CD4-positive, alpha-beta T cell treated with Interleukin-15 for 4 hours (primary cell): ENCODE data around the gene KLHL36.

ENCODE experiments used
- DNase-seq: peaks from one replicate; pipeline ENCODE4 v3.0.0-alpha.2; 2020; ENCODE audit warnings: low spot score

KLHL36 gene

DNA sequence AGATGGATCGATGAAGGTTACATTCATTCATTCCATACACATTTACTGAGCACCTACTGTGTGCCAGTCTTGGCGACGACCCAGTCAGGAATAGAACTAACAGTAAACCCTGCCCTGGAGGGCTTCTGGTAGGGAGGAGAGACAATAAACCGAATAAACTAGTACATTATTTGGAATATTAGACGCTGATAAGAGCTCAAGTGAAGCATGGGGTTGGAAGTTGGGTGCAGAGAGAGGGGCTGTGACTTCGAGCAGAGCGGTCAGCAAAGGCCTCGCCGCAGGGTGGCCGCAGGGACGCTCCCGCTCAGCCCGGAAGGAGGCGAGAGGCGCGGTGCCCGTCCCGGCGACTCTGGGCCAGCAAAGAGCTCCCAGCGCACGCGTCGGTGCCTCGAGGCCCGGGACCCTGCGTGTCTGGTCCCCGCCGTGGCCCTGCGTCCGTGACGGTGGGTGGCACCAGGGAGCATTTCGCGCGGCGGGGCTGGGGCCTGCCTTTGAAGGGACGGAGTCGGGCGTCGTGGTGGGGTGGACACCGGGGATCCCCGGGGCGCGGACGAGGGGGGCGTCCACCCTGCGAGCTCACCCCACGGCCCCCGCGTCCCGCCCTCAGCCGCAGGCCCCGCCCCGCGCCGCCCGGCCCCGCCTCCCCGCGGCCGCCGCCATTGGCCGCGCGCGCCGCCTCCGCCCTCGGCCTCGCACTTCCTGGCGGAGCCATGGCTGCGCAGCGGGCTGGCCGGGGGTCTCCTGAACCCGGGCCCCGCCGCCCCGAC, at the start of gene KLHL36:
Gene KLHL36, plus strand, starts transcription at position 684 of the 767 bp plus-strand sequence. CDS start 2,357 bp downstream, outside the sequence.
- DNase-seq, result peak; percentile 64

DNA sequence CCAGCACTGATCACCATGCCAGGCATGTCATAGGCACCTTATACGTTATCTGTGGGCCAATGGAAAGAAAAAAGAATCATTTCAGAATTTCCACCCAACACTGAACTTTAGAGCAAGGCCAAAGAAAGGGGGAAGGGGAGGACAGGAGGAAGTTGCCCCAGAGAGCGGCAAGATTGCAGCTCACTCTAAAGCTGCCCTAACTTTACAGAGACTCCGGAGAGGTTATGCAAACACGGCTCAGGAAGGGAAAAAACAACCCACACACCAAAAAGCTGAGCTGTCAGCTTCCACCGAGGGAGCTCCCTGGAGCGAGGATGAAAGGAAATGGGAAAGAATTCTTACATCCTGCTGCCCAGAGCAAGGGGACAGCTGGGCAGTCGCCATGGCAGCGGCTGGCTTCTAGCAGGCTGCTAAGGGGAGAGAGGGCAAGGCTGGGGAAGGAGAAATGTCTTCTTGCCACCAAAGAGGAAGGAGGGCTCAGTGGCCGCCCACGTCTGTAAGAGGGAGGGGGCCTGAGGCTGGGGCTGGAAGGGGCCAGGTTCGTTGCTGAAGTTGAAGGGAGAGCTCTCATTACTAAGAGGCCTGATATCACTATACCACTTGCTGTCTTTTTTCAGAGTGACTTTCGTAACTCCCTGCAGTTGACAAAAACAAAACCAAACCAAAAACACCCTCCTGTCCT, 48.6 kb upstream of the KLHL36 start:
- peak; percentile 47 for DNase-seq

DNA sequence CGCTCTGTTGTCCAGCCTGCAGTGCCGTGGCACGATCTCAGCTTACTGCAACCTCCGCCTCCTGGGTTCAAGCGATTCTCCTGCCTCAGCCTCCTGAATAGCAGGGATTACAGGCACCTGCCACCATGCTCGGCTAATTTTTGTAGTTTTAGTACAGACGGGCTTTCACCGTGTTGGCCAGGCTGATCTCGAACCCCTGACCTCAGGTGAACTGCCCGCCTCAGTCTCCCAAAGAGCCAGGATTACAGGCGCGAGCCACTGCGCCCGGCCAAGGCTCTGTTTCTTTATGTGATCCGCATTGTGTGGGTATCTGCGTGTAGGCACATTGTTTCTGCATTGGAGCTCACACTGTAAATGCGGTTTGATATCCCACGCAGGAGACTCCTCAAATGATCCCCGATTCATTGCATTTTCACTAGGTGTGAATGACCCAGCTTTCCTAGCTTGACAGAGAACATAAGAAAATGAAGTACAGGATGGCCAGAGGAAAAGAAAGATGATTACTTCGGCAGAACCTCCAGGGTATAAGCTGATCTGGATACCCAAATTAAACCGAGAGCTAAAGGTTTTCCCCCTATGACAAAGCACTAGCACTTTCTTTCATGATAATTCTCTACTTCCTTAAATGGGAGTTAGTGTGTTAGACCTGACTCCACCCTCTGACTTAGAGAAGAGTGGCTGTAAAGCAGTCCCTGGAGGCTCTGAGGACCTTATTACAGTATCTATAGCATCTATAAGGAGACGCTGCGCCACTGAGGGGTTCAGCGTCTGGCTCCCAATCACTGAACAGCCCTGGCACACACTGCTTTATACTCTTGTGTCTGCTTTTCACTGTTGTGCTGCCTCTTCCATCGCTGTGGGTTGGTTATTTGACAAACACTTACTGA, 47.7 kb upstream of the KLHL36 start:
- DNase-seq, result peak; percentile 69

DNA sequence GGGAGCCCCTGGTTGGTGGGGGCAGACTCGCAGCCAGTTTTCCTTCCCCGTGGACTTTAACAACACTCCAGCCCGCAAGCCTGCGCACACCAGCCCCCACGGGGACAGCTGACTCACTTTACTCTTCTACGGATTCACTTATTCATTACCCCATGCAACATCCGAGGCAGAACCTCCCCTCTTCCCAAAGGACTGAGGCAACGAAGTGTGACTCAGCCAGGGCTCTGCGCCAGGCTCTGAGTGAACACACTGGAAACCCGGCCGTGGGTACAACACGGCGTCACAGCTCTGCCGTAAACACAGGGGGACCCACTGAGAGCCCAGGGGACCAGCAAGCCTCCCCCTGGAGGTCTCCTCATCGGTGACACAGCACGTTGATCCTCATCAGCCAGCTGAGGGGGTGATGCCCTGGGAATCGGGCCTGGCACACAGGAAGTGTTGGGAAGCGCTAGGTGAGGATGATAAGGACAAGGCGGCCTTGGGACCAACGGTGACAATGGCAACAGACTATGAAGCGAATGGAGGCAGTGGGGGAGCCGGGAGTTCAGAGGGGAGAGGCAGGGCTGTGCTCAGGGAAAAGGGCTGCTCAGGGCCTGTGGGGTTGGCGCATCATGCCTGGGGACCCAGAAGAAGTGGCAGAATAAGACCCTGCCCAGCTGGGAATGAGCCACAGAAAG, 45.0 kb upstream of the KLHL36 start:
- DNase-seq, result peak; percentile 51

DNA sequence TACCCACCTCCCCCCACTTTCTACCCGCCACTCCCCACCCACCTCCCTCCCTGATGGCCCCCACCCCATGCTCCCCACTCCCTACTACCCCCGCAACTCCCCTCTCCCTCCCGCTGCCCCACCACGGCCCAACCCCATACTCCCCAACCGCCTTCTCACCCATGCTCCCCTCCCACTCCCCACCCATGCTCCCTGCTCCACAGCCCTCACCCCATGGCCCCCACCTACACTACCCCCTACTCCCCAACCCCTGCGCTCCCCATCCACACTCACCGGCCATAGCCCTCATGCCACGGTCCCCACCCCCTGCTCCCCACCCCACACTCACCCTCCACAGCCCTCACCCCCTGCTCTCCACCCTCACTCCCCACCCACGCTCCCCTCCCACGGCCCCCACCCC, 44.4 kb upstream of the KLHL36 start:
- DNase-seq, result no peak

DNA sequence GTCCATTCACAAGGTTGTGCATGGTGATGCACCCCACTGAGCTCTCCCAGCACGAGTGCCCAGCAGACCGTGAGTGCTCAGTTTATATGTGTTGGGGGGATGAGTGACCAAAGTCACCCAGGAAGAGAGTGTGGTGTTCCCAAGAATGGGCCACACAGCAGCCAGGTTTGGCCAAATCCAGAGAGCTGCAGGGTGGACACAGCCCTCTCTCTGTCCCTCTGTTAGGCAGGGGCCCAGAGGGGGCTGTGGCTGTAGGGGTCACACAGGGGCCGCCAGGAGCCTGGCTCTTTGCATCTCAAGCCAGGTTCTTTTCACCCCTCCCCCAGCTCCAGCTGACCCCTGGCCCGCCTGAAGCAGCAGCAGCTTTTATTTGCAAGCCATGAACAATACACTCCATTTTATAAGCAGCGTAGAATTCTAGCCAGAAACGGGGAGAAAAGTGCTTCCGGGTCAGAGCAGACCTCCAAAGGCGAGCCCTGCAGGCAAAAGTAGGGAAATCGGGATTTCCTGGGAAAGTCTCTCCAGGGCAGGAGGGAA, 43.8 kb upstream of the KLHL36 start:
- no peak for DNase-seq

DNA sequence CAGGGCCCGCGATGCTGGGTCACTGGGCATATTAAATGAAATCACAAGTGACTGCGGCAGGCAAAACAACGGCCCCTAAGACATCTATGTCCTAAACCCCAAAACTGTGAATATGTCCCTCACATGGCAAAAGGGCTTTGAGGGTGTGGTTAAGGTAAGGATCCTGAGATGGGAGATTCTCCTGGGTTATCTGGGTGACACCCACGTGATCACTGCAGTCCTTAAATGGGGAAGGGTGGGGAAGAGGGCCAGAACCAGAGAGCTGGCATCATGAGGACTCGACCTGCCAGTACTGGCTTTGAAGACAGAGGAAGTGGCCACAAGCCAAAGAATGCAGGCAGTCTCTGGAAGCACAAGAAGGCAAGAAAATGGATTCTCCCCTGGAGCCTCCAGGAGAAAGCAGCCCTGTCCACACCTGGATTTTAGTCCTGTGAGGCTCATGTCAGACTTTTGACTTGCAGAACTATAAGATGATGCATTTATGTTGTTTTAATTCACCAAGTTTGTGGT, 42.9 kb upstream of the KLHL36 start:
- no peak for DNase-seq

DNA sequence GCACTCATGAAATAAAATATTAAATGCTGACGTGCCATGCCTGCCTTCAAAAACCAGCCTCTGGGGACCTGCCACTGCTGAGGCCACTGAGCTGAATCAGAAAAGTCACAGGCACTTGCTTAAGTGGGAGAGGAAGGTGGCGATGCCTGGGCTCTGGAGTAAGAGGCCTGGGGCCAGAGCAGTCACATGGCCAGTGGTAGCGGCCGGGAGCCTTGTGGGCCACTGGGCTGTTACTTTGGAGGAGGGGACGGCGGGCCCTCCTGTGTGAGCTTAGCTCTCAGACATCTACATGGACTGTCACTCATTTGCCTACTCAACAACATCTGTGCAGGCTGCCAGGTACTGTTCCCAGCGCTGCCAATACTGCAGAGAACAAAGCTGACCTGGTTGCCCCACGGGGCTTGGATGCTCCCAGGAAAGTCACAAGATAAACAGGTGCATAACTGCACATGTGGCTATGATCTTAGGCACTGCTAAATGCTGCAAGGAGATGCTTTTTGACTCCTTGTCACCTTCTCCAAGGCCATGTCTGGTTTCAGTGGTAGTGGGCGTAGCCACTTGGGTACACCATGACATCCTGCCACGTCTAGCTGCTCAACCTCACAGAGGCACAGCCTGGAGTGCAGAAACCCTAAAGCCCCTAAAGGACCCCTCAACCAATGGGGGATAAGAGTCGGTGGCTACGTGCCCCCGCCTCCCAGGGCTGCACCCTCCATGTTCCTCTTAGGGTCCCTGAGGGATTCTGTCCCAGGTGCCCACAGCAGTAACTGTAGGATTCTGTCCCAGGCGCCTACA, 42.0 kb upstream of the KLHL36 start:
- DNase-seq, result peak; percentile 44

DNA sequence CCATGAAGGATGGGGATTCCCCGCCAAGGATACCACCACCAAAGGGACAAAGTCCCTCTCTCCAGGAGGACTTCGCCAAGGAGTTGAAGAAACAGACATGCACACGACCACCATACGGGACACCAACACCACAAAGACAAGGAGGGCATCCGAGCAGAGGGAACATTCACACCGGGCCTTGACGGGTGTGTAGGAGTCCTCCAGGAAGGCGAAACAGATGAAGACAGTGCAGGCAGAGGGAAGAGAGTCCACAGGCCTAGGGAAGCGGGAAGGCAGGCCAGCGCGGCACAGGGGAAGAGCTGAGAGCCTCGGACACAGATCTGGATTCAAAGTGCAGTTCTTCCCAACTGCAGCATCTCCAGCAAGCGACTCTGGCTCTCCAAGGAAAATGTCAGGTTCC, 41.2 kb upstream of the KLHL36 start:
- no peak for DNase-seq

DNA sequence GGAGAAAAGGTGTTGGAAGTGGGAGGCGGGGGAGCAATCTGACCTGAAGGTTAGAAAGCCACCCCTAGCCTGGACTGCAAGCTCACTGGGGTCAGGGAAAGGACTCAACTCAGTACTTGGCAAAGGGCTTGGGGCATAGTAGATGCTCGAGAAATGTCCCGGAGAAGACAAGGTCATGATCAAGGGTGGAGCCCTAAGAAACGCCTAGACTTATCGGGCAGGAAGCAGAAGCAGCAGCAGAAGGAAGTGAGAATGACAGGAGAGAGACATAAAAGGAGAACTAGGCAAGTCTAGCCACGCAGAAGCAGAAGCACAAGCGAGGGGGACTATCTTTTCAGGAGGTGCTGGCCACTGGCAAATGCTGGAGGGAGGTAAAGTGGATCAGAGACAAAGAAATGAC, 40.6 kb upstream of the KLHL36 start:
- peak; percentile 51 for DNase-seq

DNA sequence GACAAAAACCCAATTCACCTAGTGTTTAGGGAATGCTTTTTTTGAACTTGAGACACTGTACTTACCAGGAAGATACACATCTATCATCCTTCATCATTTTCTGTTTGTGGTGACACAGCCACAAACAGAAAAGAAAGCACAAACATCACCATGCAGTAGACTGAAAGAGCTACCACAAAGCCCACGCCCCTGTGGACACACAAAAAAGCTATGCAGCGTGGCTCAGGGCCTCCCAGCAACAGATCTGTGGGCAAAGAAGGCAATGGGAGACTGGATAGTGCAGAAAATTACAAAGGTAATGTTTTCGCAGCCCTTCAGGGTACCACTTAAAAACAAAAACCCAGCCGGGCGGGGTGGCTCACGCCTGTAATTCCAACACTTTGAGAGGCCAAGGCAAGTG, 40.0 kb upstream of the KLHL36 start:
- peak; percentile 61 for DNase-seq

DNA sequence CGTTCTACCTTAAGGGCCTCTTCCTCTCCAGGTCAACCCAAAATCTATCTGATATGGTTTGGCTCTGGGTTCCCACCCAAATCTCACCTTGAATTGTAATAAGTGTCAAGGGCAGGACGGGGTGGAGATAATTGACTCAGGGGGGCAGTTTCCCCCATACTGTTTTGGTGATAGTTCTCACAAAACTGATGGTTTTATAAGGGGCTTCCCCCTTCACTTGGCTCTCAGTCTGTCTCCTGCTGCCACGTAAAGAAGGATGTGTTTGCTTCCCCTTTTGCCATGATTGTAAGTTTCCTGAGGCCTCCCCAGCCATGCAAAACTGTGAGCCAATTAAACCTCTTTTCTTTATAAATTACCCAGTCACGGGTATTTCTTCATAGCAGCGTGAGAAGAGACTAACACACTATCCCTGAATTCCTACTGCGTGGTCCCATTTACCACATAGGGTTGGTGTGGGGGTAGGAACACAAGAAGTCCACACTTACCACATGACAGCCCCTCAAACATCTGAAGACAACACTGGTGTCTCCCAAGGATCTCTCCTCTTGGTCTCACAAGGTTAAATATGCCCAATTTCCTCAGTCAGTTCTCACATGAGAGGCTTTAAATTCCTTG, 38.6 kb upstream of the KLHL36 start:
- no peak for DNase-seq

DNA sequence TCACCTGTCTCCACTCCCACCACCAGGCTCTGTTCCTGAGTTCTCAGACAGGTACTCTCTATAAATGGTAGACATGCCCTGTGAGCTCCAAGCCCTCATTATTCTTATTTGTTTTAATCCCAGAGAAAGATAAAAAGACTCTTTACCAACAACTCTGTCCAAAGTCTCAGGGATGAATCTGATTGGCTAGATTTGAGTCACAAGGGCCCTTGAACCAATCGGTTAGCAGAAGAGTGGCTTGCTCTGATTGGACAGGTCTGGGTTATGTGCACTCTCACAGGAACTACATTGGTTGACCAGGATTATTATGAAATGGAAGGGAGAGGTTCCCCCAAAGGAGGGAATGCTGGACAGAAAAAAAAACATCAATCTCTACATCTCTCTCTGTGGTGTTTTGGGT, 37.9 kb upstream of the KLHL36 start:
- no peak for DNase-seq

DNA sequence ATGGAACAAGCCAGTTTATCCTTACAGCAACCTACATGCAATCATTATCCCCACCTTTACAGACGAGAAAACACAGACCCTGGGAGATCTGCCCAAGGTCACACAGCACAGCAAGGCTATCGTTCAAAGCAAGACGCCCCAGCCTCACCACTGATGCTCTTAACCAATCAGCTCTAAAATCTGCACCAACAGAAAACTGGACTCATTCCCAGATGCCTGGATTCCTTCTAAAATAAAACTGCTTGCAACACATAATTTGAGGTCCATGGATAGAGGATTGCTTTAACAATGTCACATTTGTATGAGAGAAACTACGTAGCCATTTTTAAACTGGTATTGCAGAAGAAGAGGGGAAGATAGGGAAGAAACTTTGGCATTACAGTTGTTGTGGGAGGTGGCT, 37.3 kb upstream of the KLHL36 start:
- DNase-seq, result no peak

DNA sequence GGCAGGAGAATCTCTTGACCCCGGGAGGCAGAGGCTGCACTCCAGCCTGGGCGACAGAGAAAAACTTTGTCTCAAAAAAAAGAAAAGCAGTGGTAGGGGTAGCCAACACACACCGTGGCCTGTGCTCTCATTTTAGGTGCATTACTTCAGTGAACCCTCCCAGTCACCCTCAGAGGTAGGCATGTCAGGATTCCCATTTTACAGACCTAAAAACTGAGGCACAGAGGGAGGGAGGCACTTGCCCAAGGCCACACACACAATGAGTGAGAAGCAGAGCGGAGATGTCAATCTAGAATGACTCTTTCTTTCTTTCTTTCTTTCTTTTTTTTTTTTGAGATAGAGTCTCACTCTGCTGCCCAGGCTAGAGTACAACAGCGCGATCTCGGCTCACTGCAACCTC, 35.6 kb upstream of the KLHL36 start:
- DNase-seq, result no peak

DNA sequence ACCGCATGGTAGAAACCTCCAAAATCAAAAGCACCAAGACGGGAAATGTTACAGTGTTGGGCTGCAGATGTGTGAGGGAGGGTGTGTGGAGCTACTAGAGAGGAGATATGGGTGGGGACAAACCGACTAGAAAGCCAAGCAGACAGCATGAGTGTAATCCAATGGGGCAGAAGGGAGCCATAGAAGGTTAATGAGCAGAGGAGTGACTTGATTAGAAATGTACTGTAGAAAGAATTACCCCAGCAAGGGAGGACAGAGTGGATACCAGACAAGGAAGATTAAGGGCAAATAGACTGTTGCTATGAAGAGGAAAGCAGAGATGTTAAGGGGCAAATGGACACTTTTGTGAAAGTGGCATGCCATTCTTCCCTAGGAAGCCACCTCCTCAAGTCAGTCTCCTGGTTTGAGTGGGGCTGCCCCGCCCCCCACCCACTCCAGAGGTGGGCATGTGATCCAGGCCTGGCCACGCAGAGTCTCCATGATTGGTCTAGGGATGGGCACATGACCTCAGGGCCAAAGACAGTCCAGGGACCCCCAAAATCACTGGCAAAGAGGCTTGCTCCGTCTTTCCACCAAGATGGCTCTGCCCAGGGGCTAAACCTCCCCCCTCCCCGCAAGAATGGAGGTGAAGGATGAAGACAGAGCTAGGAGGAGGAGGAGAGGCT, 34.8 kb upstream of the KLHL36 start:
- DNase-seq, result no peak

DNA sequence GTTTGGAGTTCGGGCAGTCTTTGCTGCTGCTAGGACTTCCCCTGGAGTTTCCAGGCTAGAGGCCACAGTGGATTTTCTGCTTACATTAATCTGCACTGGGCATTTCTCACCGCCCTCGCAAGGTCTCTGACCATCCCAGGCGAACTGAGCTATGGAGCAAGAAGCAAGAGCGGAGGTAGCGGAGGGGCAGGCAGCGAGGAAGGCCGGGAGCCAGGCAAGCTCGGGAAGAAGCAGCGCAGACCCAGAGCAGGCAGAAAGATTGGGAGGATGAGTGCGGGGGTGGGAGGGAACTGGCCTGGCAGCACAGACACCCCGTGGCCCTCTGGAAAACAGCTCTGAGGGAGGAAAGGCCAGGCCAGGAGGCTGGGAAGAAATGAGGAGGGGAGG, 34.2 kb upstream of the KLHL36 start:
- DNase-seq, result no peak

DNA sequence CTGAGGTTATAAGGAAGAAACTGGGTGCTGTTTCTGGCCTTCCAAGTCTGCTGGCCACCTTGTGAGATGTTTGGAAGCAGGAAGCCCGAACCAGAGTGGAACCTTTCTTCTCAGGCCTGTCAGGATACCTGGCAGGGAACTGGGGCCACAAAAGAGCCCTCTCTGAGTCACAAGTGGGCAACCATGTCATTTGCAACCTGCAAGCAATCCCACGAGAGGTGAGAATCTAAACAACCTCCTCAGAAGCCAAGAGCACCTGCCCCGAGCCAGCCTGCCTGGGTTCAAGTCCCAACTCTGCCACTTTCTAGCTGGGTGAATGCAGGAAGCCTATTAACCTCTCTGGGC, 33.7 kb upstream of the KLHL36 start:
- no peak for DNase-seq

DNA sequence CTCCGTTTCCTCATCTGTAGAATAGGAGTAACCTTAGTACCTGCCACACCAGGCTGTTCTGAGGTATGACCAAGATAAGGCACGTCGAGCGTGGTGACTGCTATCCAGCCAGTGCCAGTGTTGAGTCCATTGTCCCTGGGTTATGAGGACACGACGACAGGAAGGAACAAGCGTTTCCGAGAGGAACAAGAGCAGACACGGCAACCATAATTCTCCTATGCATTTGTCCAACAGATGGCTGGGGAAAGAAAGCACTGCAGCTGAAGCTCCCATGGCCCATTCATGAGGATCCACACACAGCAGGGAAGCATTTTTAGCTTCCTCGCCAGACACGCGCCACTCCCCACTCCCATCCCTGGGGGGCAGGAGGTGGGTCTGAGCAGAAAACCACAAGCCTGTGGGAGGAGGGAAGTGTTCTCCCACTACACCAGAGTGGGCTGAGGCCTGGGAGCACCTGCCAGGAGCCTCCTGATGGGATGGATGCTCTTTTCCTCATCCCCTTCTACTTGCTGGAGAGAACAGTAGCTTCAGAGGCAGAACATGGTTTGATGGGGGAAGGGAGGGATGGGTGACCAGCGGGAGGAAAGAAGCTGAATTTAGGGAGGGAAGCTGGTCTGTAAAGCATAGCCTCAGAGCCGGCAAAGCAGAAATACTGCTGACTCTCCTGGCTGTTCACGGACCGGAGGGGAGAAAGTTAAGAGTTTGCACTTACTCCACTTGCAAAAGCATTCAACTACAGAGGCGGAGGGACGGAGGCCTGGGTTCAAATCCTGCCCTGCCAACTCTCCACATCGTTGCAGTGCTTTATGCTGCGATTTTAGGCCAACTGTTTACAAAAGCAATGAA, 33.1 kb upstream of the KLHL36 start:
- DNase-seq, result no peak
